GM06990 (cell line): Measurements from ENCODE around the gene ABCA12.
A peak's percentile ranks its signal among the peaks of the same experiment; 100 is the strongest.

Source experiments
- DNase-seq: peaks from one replicate; pipeline ENCODE4 v3.0.0-alpha.2; 2011; ENCODE audit not compliant: insufficient read length; ENCODE audit errors: extremely low read depth
- H3K27me3 ChIP-seq: replicated peaks from 2 replicates; pipeline ENCODE4 v1.6.0; 2011; ENCODE audit warnings: low read length; ENCODE audit not compliant: control insufficient read depth, insufficient read depth
- H3K36me3 ChIP-seq: 2 replicates; pipeline ENCODE4 v1.5.1; 2011; ENCODE audit warnings: low read length; ENCODE audit not compliant: control insufficient read depth, insufficient read depth
- H3K4me3 ChIP-seq: replicated peaks from 2 replicates; pipeline ENCODE4 v1.5.1; 2011; ENCODE audit warnings: low read depth, mild to moderate bottlenecking, control low read depth, low read length
- CTCF ChIP-seq: IDR thresholded peaks from 2 replicates; pipeline ENCODE4 v1.5.1; 2011; ENCODE audit warnings: low read length, control low read depth, mild to moderate bottlenecking, inconsistent platforms; ENCODE audit not compliant: insufficient read depth, poor library complexity, severe bottlenecking

ABCA12 gene

GRCh38 chr2:215022910-215023309, 115.5 kb downstream of the ABCA12 start:
- no peak overlapping the region for H3K4me3 ChIP-seq
- no peak for DNase-seq
- no peaks in the 10 kb centered on the region for H3K27me3 ChIP-seq
- no peak for TF ChIP-seq CTCF
- no peaks in the 10 kb centered on the region for H3K36me3 ChIP-seq

GRCh38 chr2:215022418-215022817, 116.0 kb downstream of the ABCA12 start:
- TF ChIP-seq CTCF = no peak
- H3K27me3 ChIP-seq = no peaks in the 10 kb centered on the region
- DNase-seq = no peak

GRCh38 chr2:215020283-215020682, 118.1 kb downstream of the ABCA12 start:
- Histone ChIP-seq H3K4me3 (no peak overlapping the region), H3K27me3 (no peaks in the 10 kb centered on the region), H3K36me3 (no peaks in the 10 kb centered on the region)
- TF ChIP-seq CTCF = no peak
- DNase-seq = no peak

More at GRCh38 chr2:215022418-215022817, 116.0 kb downstream of the ABCA12 start:
- no peaks in the 10 kb centered on the region for H3K36me3 ChIP-seq
- no peak overlapping the region for H3K4me3 ChIP-seq

- Histone ChIP-seq H3K27me3 (no peaks in the 10 kb centered on the region), H3K4me3 (peak overlapping the region; percentile 4; the same call in 1 of the 2 replicates), H3K36me3 (no peaks in the 10 kb centered on the region)
- DNase-seq = no peak
- TF ChIP-seq CTCF = no peak
Measured at GRCh38 chr2:215019521-215020145, 118.8 kb downstream of the ABCA12 start.

- DNase-seq = no peak
- Histone ChIP-seq H3K27me3 (no peaks in the 10 kb centered on the region), H3K36me3 (no peaks in the 10 kb centered on the region), H3K4me3 (peak overlapping the region; percentile 4; the same call in 1 of the 2 replicates)
- no peak for TF ChIP-seq CTCF
Measured at GRCh38 chr2:215019085-215019484, 119.3 kb downstream of the ABCA12 start.

- Histone ChIP-seq H3K4me3 (no peak overlapping the region), H3K27me3 (no peaks in the 10 kb centered on the region), H3K36me3 (no peaks in the 10 kb centered on the region)
- no peak for TF ChIP-seq CTCF
- DNase-seq = no peak
Measured at GRCh38 chr2:215015421-215015820, 123.0 kb downstream of the ABCA12 start.
